Activated CD4-positive, alpha-beta memory T cell treated with anti-CD3 and anti-CD28 coated beads, Interleukin-2, amount 10 ng/mL, durations not matched to agents 7 days and 5 days (primary cell): Measurements from ENCODE around the gene BLVRA. TPM values are rescaled to one million over a fixed set of nuclear protein-coding genes. Genes with fewer than 3 reads are reported as not detected.
"Not testable (repeated sequence)": the region's sequence is repeated elsewhere in the genome, so short reads cannot be mapped to it uniquely, and the experiment has no call there.

Source experiments
- CTCF ChIA-PET: fragments of 350-600 bp; sonication (Branson Sonifier 250); formaldehyde crosslinking; loops from one replicate; lab custom pipeline; 2021; ENCODE audit warnings: antibody characterized with exemption, inconsistent platforms; lab: Charles Lee
- POLR2A ChIA-PET: fragments of 350-600 bp; sonication (Branson Sonifier 250); formaldehyde crosslinking; loops from one replicate; lab custom pipeline; 2021; ENCODE audit warnings: antibody characterized with exemption; lab: Charles Lee
- DNase-seq: peaks from one replicate; pipeline ENCODE4 v3.0.0-alpha.2; 2020
- H3K27ac Mint-ChIP-seq: one replicate; pipeline ENCODE4 v1.8.0; 2021; ENCODE audit warnings: mild to moderate bottlenecking, mixed read lengths
- H3K27me3 Mint-ChIP-seq: one replicate; pipeline ENCODE4 v1.8.0; 2021; ENCODE audit warnings: mixed read lengths
- H3K36me3 Mint-ChIP-seq: one replicate; pipeline ENCODE4 v1.8.0; 2021; ENCODE audit warnings: low read depth, mixed read lengths
- H3K4me1 Mint-ChIP-seq: one replicate; pipeline ENCODE4 v1.8.0; 2021; ENCODE audit warnings: mixed read lengths
- H3K4me3 Mint-ChIP-seq: one replicate; pipeline ENCODE4 v1.8.0; 2021; ENCODE audit warnings: mild to moderate bottlenecking, mixed read lengths
- H3K9me3 Mint-ChIP-seq: one replicate; pipeline ENCODE4 v1.8.0; 2021; ENCODE audit warnings: mixed read lengths
- total RNA-seq, 2 experiments: library from RNA; stranded (reverse); gene quantifications; one replicate each; pipeline ENCODE4 v1.2.3, GENCODE V29; 2021

Gene BLVRA
- total RNA-seq, 2 experiments from 2014 or later, result 38.1 to 42.4 TPM

- H3K9me3 Mint-ChIP-seq, result no peaks in the 10 kb centered on the region
- peak overlapping the region; percentile 73 for H3K27ac Mint-ChIP-seq
- H3K27me3 Mint-ChIP-seq, result no peaks in the 10 kb centered on the region
- CTCF ChIA-PET, result interaction anchor here (0.9 to 2.6 kb wide), 9 partner anchors 9 to 147 kb away, joined by 3 to 35 read pairs (median 10); partner anchors contain the start of genes BLVRA and STK17A
- DNase-seq, result no peak
- POLR2A ChIA-PET, result interaction anchor here (0.9 to 3.5 kb wide), 13 partner anchors 11 to 798 kb away, joined by 3 to 32 read pairs (median 4); partner anchors contain the start of genes BLVRA, DBNL, MRPL32 and PSMA2
- H3K4me3 Mint-ChIP-seq, result peak overlapping the region; percentile 91
- H3K4me1 Mint-ChIP-seq, result peaks cover 45% of the 10 kb centered on the region
- peaks cover 8% of the 10 kb centered on the region for H3K36me3 Mint-ChIP-seq
Observed at GRCh38 chr7:43729924-43730248, 28.6 kb upstream of the BLVRA start.

DNA sequence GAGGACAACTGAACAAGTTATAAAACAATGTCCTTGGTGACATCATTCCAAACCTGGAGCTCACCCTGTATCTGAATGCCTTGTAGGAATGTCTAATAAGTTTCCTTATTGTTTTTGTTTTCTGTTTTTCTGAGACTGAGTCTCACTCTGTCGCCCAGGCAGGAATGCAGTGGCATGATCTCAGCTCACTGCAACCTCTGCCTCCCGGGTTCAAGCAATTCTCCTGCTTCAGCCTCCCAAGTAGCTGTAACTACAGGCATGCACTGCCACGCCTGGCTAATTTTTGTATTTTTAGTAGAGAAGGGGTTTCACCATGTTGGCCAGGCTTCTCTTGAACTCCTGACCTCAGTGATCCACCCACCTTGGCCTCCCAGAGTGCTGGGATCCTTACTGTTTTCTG, 27.0 kb upstream of the BLVRA start:
- not testable (repeated sequence) for H3K27ac Mint-ChIP-seq, DNase-seq, H3K27me3 Mint-ChIP-seq, H3K36me3 Mint-ChIP-seq, H3K4me3 Mint-ChIP-seq, H3K9me3 Mint-ChIP-seq
- H3K4me1 Mint-ChIP-seq, result peaks cover 47% of the 10 kb centered on the region
- CTCF ChIA-PET, result interaction anchor here (1.7 to 2.6 kb wide), 2 partner anchors 107 to 149 kb away, joined by 4 to 35 read pairs; partner anchors contain the start of gene STK17A
- POLR2A ChIA-PET, result interaction anchor here (3.5 kb wide), 1 partner anchor 28 kb away, joined by 32 read pairs; the partner anchor contains the start of gene BLVRA

DNA sequence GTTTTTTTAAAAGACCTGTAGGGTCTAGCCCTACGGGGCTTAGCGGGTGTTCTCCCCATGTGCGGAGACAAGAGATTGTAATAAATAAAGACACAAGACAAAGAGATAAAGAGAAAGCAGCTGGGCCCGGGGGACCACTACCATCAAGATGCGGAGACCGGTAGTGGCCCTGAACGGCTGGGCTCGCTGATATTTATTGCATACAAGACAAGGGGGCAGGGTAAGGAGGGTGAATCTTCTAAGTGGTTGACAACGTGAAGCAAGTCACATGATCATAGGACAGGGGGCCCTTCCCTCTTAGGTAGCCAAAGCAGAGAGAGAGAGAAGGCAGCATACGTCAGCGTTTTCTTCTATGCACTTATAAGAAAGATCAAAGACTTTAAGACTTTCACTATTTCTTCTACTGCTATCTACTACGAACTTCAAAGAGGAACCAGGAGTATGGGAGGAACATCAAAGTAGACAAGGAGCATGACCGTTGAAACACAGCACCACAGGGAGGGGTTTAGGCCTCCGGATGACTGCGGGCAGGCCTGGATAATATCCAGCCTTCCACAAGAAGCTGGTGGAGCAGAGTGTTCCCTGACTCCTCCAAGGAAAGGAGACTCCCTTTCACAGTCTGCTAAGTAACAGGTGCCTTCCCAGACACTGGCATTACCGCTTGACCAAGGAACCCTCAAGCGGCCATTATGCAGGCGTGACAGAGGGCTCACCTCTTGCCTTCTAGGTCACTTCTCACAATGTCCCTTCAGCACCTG, 23.7 kb upstream of the BLVRA start:
- CTCF ChIA-PET, result interaction anchor here (1.0 to 2.5 kb wide), 4 partner anchors 35 to 153 kb away, joined by 3 to 9 read pairs (median 4); partner anchors contain the start of gene STK17A
- H3K4me3 Mint-ChIP-seq, result not testable (repeated sequence)

DNA sequence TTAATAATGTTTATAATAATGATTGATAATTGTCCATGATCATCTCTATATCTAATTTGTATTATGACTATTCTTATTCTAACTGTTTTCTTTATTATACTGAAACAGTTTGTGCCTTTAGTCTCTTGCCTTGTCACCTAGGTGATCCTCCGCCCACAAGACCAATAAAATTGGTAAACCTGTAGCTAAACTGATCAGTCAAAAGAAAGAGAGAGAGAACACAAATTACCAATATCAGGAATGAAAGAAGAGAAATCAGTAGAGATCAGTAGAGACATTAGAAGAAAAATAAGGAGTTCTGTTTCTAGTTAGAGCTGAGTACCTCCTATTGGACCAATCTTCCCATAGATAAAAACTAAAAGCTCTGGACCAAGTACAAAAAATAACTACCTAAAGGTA, 23.1 kb upstream of the BLVRA start:
- POLR2A ChIA-PET, result interaction anchor here (0.6 to 1.0 kb wide), 2 partner anchors 24 to 153 kb away, joined by 3 read pairs; partner anchors contain the start of gene STK17A
- Mint-ChIP-seq H3K4me3 (no peak overlapping the region), H3K36me3 (no peaks in the 10 kb centered on the region), H3K4me1 (peaks cover 17% of the 10 kb centered on the region), H3K9me3 (peaks cover 4% of the 10 kb centered on the region), H3K27ac (no peak overlapping the region), H3K27me3 (no peaks in the 10 kb centered on the region)
- CTCF ChIA-PET, result interaction anchor here (1.4 to 2.5 kb wide), 3 partner anchors 35 to 153 kb away, joined by 4 to 9 read pairs (median 4); partner anchors contain the start of gene STK17A
- no peak for DNase-seq

More for the DNA sequence above, 23.7 kb upstream of the BLVRA start:
- POLR2A ChIA-PET, result interaction anchor here (0.6 to 0.9 kb wide), 2 partner anchors 23 to 152 kb away, joined by 3 read pairs; partner anchors contain the start of genes BLVRA and STK17A
- not testable (repeated sequence) for H3K9me3 Mint-ChIP-seq, H3K27me3 Mint-ChIP-seq, H3K36me3 Mint-ChIP-seq, DNase-seq, H3K27ac Mint-ChIP-seq
- H3K4me1 Mint-ChIP-seq, result peaks cover 22% of the 10 kb centered on the region

- peaks cover 4% of the 10 kb centered on the region for H3K9me3 Mint-ChIP-seq
- H3K27ac Mint-ChIP-seq, result no peak overlapping the region
- H3K4me3 Mint-ChIP-seq, result no peak overlapping the region
- peaks cover 16% of the 10 kb centered on the region for H3K4me1 Mint-ChIP-seq
- ChIA-PET CTCF (interaction anchor here (1.4 to 2.5 kb wide), 3 partner anchors 36 to 153 kb away, joined by 4 to 9 read pairs (median 4); partner anchors contain the start of gene STK17A), POLR2A (interaction anchor here (0.6 to 1.0 kb wide), 3 partner anchors 24 to 153 kb away, joined by 3 to 4 read pairs (median 3); partner anchors contain the start of gene STK17A)
- no peaks in the 10 kb centered on the region for H3K27me3 Mint-ChIP-seq
- DNase-seq, result no peak
- no peaks in the 10 kb centered on the region for H3K36me3 Mint-ChIP-seq
Observed at GRCh38 chr7:43735802-43736603, 22.5 kb upstream of the BLVRA start.

GRCh38 chr7:43737467-43738127, 20.9 kb upstream of the BLVRA start:
- POLR2A ChIA-PET, result no interaction called here
- Mint-ChIP-seq H3K9me3 (peaks cover 4% of the 10 kb centered on the region), H3K27me3 (no peaks in the 10 kb centered on the region), H3K36me3 (no peaks in the 10 kb centered on the region), H3K4me1 (peaks cover 15% of the 10 kb centered on the region), H3K27ac (no peak overlapping the region), H3K4me3 (no peak overlapping the region)
- CTCF ChIA-PET, result interaction anchor here (1.2 to 2.5 kb wide), 3 partner anchors 17 to 155 kb away, joined by 3 to 9 read pairs (median 3); partner anchors contain the start of gene STK17A
- no peak for DNase-seq

DNA sequence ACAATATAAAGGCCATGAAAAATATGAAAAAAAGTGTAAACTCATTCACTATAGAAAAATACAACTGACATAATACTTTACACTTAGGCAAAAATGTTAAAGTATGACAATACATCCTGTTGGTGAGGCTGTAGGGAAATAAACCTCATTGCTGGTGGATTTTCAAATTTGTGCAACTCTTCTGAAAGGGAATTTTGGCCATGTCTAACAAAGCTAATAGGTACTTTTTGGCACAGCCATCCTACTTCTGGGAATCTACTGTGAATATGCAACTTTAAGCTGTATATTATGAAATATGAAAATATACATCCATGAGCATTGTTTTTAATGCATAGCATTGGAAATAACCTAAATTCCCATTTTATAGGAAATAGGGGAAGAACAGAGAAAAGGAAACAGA, 15.8 kb upstream of the BLVRA start:
- ChIA-PET POLR2A (interaction anchor here (0.6 kb wide), 1 partner anchor 205 kb away, joined by 3 read pairs; no protein-coding TSS in a partner anchor), CTCF (no interaction called here)
- H3K4me1 Mint-ChIP-seq, result no peaks in the 10 kb centered on the region
- peaks cover 4% of the 10 kb centered on the region for H3K9me3 Mint-ChIP-seq
- no peak for DNase-seq
- no peak overlapping the region for H3K27ac Mint-ChIP-seq
- H3K36me3 Mint-ChIP-seq, result no peaks in the 10 kb centered on the region
- H3K4me3 Mint-ChIP-seq, result no peak overlapping the region
- peaks cover 2% of the 10 kb centered on the region for H3K27me3 Mint-ChIP-seq

DNA sequence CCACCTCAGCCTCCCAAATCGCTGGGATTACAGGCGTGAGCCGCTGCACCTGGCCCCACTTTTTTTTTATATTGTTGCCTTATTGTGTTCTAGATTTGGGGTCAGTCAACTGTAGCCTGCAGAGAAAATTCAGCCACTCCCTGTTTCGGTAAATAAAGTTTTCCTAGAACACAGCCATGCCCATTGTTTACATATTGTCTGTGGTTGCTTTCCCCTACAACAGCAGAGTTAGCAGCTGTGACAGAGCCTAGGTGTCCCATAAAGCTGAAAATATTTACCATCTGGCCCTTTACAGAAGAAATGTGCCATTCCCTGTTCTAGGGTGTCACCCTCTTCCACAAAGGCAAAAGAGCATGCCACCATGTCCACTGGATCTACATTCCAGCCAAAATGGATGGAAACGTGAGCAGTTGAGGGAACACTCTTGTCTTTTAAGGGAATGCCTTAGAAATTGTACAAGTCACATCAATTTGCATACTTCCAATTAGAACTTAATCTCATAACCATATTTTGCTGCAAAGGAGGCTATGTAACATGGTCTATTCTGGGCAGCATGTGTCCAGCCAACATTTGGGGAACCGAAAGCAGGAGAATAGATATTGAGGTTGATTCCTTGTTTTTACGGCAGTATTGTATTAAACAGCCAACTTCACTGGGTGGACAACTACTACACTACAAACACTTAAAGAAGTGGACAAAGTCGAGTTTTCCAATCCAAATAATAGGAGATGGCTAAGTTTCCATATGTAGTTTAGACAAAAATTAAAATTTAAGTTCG, 11.0 kb upstream of the BLVRA start:
- no peaks in the 10 kb centered on the region for H3K36me3 Mint-ChIP-seq
- H3K27ac Mint-ChIP-seq, result no peak overlapping the region

GRCh38 chr7:43749383-43749940, 9.0 kb upstream of the BLVRA start:
- Mint-ChIP-seq H3K4me1 (peaks cover 20% of the 10 kb centered on the region), H3K27me3 (peaks cover 9% of the 10 kb centered on the region), H3K9me3 (peaks cover 3% of the 10 kb centered on the region), H3K36me3 (peaks cover 3% of the 10 kb centered on the region), H3K27ac (no peak overlapping the region), H3K4me3 (no peak overlapping the region)
- POLR2A ChIA-PET, result no interaction called here
- CTCF ChIA-PET, result interaction anchor here (1.1 kb wide), 1 partner anchor 88 kb away, joined by 3 read pairs; no protein-coding TSS in a partner anchor
- no peak for DNase-seq

More for the DNA sequence above, 11.0 kb upstream of the BLVRA start:
- ChIA-PET CTCF (interaction anchor here (0.6 kb wide), 1 partner anchor 870 kb away, joined by 4 read pairs; no protein-coding TSS in a partner anchor), POLR2A (no interaction called here)
- peaks cover under 1% of the 10 kb centered on the region for H3K9me3 Mint-ChIP-seq
- H3K27me3 Mint-ChIP-seq, result peaks cover 2% of the 10 kb centered on the region
- H3K4me1 Mint-ChIP-seq, result peaks cover 10% of the 10 kb centered on the region
- no peak for DNase-seq
- no peak overlapping the region for H3K4me3 Mint-ChIP-seq

DNA sequence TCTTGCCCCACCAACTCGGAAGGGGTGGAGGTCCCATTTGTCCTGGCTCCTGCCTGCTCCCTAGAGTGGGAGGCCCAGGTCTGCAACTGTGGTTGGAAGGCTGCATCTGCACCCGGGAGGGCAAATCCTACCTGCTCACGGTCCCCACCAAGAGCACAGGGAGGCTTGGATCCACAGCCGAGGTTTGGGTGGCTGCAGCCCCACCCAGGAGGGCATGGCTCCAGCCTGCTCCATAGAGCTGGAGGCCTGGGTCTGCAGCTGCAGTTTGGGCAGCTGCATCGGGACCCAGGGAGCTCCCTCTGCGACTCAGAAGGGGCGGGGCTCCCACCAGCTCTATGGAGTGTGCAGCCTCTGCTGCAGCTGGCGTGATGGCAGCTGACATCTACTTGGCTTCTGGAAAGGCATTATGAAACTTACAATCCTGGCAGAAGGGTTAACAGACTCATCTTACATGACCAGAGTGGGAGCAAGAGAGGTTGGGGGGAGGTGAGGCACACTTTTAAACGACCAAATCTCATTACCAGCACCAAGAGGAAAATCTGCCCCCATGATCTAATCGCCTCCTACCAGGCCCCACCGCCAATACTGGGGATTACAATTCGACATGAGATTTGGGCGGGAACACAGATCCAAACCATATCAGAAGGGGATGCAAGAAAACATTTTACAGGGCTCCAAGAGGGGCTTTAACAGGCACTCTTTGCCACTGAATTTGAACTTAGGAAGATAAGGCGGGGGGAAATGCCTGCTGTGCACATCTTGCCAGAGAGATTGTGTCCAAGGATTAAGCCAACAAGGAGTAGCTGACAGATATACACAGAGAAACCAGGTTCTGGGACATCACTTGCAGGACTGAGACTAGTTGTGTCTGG, 8.2 kb upstream of the BLVRA start:
- H3K4me1 Mint-ChIP-seq, result peaks cover 20% of the 10 kb centered on the region
- ChIA-PET CTCF (interaction anchor here (1.2 kb wide), 1 partner anchor 51 kb away, joined by 3 read pairs; no protein-coding TSS in a partner anchor), POLR2A (interaction anchor here (1.2 kb wide), 1 partner anchor 21 kb away, joined by 5 read pairs; the partner anchor contains the start of gene COA1)
- no peak for DNase-seq
- peaks cover 3% of the 10 kb centered on the region for H3K36me3 Mint-ChIP-seq
- no peak overlapping the region for H3K27ac Mint-ChIP-seq
- no peak overlapping the region for H3K4me3 Mint-ChIP-seq
- H3K9me3 Mint-ChIP-seq, result peaks cover 3% of the 10 kb centered on the region
- peaks cover 9% of the 10 kb centered on the region for H3K27me3 Mint-ChIP-seq
